Left lung (tissue), 10 donors: ENCODE data around the gene NADK. TPM values are rescaled to one million over a fixed set of nuclear protein-coding genes. Genes with fewer than 3 reads are reported as not detected.
A peak's percentile ranks its signal among the peaks of the same experiment; 100 is the strongest.
"Not testable (repeated sequence)": the region's sequence is repeated elsewhere in the genome, so short reads cannot be mapped to it uniquely, and the experiment has no call there.

ENCODE experiments used
- ATAC-seq: fragments of 200-7000 bp; cut with Tn5 transposase; one replicate; pipeline ENCODE4 v1.9.1; 2020; ENCODE audit warnings: moderate library complexity
- DNase-seq, 4 donors: peaks; one replicate each; pipeline ENCODE4 v3.0.0-alpha.2; 2013 to 2020
- H3K27ac ChIP-seq, 2 donors: fragments of 200-600 bp; sonication (generic) in 1 of 2; one replicate each; pipeline versions ENCODE4 v1.5.0 to v1.8.0; 2020 to 2021
- H3K27me3 ChIP-seq, 2 donors: fragments of 200-600 bp; sonication (generic) in 1 of 2; one replicate each; pipeline versions ENCODE4 v1.5.0 to v1.8.0; 2020 to 2021
- H3K36me3 ChIP-seq, 2 donors: fragments of 200-600 bp; sonication (generic) in 1 of 2; one replicate each; pipeline versions ENCODE4 v1.5.0 to v1.8.0; 2020 to 2021
- H3K4me1 ChIP-seq, 2 donors: fragments of 200-600 bp; one replicate each; pipeline ENCODE4 v1.8.0; 2021
- H3K4me3 ChIP-seq, 2 donors: fragments of 200-600 bp; sonication (generic) in 1 of 2; one replicate each; pipeline versions ENCODE4 v1.5.0 to v1.8.0; 2020 to 2021; ENCODE audit warnings: mild to moderate bottlenecking in 1 of 2
- H3K9me3 ChIP-seq, 2 donors: fragments of 200-600 bp; sonication (generic) in 1 of 2; one replicate each; pipeline versions ENCODE4 v1.5.0 to v1.8.0; 2020 to 2021
- CTCF ChIP-seq, 2 donors: fragments of 200-600 bp; sonication (generic) in 1 of 2; IDR thresholded peaks; one replicate each; pipeline versions ENCODE4 v1.5.0 to v1.8.0; 2021; ENCODE audit warnings: antibody characterized with exemption in 2 of 2
- intact Hi-C, 2 donors: fragments of 100-400 bp; cut with DNase I; formaldehyde crosslinking; loops; one replicate each; pipeline versions ENCODE4 v1.11.2 to v1.14.2; 2022
- polyA plus RNA-seq, 6 donors: library from polyadenylated mRNA; unstranded; fragments of 120-200 nt; gene quantifications; one replicate each; pipeline ENCODE4 v1.2.1, GENCODE V29; 2013; ENCODE audit not compliant: insufficient read length in 6 of 6
- total RNA-seq, 2 donors: library from RNA; stranded (reverse); fragmentation: NEBNext Ultra II Directional; extraction: Animal tissue kit (Norgen Biotek cat#: 25700); gene quantifications; one replicate each; pipeline ENCODE4 v1.2.1, GENCODE V29; 2021
- donor health status: DM: no; HTN: yes; CAD: no.
- donor health status: DM: no; HTN: no; CAD: no.

Gene NADK
- total and polyA plus RNA-seq, 8 donors, result 37.2 to 126 (median 45.6) TPM

- H3K9me3 ChIP-seq, result no peaks in the 10 kb centered on the region
- TF ChIP-seq CTCF (IDR thresholded peaks at IDR 0.05), result no peak
- intact Hi-C loops, result no loop called here
- peak in 1 of 4 donors; percentile 66 for DNase-seq
- no peak overlapping the region for H3K27ac ChIP-seq
- H3K4me3 ChIP-seq, result no peak overlapping the region
- peaks cover 0 to 55% of the 10 kb centered on the region in 2 donors for H3K36me3 ChIP-seq
- no peaks in the 10 kb centered on the region for H3K27me3 ChIP-seq
- peaks cover 0 to 10% of the 10 kb centered on the region in 2 donors for H3K4me1 ChIP-seq
- ATAC-seq, result no peak
Measured at GRCh38 chr1:1732381-1732780, 45.9 kb downstream of the NADK start.

GRCh38 chr1:1730870-1731269 is 47.4 kb downstream of the NADK start:
- Histone ChIP-seq H3K4me1 (peaks cover 0 to 10% of the 10 kb centered on the region in 2 donors), H3K27me3 (no peaks in the 10 kb centered on the region), H3K27ac (no peak overlapping the region), H3K4me3 (no peak overlapping the region), H3K9me3 (no peaks in the 10 kb centered on the region), H3K36me3 (peaks cover 0 to 46% of the 10 kb centered on the region in 2 donors)
- no peak for ATAC-seq
- intact Hi-C loops, result no loop called here
- no peak for TF ChIP-seq CTCF (IDR thresholded peaks at IDR 0.05)
- peak in 1 of 4 donors; percentile 53 for DNase-seq

- H3K27ac ChIP-seq, H3K4me1 ChIP-seq, intact Hi-C loops, H3K27me3 ChIP-seq, DNase-seq, H3K9me3 ChIP-seq, H3K4me3 ChIP-seq, ATAC-seq: not testable (repeated sequence)
- peaks cover 0 to 45% of the 10 kb centered on the region in 2 donors for H3K36me3 ChIP-seq
Measured at GRCh38 chr1:1730230-1730629, 48.0 kb downstream of the NADK start.

- H3K4me1 ChIP-seq, intact Hi-C loops, DNase-seq, ATAC-seq, H3K27me3 ChIP-seq, H3K4me3 ChIP-seq, H3K9me3 ChIP-seq: not testable (repeated sequence)
- H3K36me3 ChIP-seq, result peaks cover 0 to 38% of the 10 kb centered on the region in 2 donors
- peak overlapping the region in 1 of 2 donors; percentile 57 for H3K27ac ChIP-seq
Measured at GRCh38 chr1:1729116-1729816, 49.0 kb downstream of the NADK start.

GRCh38 chr1:1728308-1729005 is 49.8 kb downstream of the NADK start:
- H3K27me3 ChIP-seq, intact Hi-C loops, H3K4me3 ChIP-seq, H3K4me1 ChIP-seq, H3K9me3 ChIP-seq, DNase-seq, ATAC-seq: not testable (repeated sequence)
- Histone ChIP-seq H3K36me3 (peaks cover 0 to 30% of the 10 kb centered on the region in 2 donors), H3K27ac (peak overlapping the region in 1 of 2 donors; percentile 57)

- intact Hi-C loops, H3K9me3 ChIP-seq, H3K27ac ChIP-seq, DNase-seq, ATAC-seq, H3K27me3 ChIP-seq, H3K4me3 ChIP-seq, H3K4me1 ChIP-seq: not testable (repeated sequence)
- peaks cover 0 to 17% of the 10 kb centered on the region in 2 donors for H3K36me3 ChIP-seq
Measured at GRCh38 chr1:1727131-1727651, 51.1 kb downstream of the NADK start.

GRCh38 chr1:1726088-1726487 is 52.2 kb downstream of the NADK start:
- H3K27me3 ChIP-seq, ATAC-seq, H3K27ac ChIP-seq, H3K4me1 ChIP-seq, H3K9me3 ChIP-seq, H3K4me3 ChIP-seq, intact Hi-C loops: not testable (repeated sequence)
- DNase-seq, result peak in 1 of 4 donors; percentile 46
- H3K36me3 ChIP-seq, result peaks cover 0 to 15% of the 10 kb centered on the region in 2 donors
